IPS DF 6.9 (cell line): ENCODE data around the gene DPH6.

ENCODE experiments used
- DNase-seq: peaks from one replicate; pipeline ENCODE4 v3.0.0-alpha.2; 2013; ENCODE audit warnings: low read depth, low spot score
- H3K27ac ChIP-seq: one replicate; pipeline ENCODE4 v1.5.1; 2013; ENCODE audit warnings: low read length, control low read depth
- H3K27me3 ChIP-seq: 2 replicates; pipeline ENCODE4 v1.6.1; 2013; ENCODE audit warnings: mild to moderate bottlenecking, low read length; ENCODE audit not compliant: control insufficient read depth, insufficient read depth
- H3K36me3 ChIP-seq: 2 replicates; pipeline ENCODE4 v1.6.1; 2013; ENCODE audit warnings: low read length; ENCODE audit not compliant: control insufficient read depth, insufficient read depth
- H3K4me1 ChIP-seq: 2 replicates; pipeline ENCODE4 v1.6.1; 2013; ENCODE audit warnings: low read length; ENCODE audit not compliant: control insufficient read depth, insufficient read depth
- H3K4me3 ChIP-seq: 2 replicates; pipeline ENCODE4 v1.5.1; 2013; ENCODE audit warnings: mild to moderate bottlenecking, low read length
- H3K9me3 ChIP-seq: 2 replicates; pipeline ENCODE4 v1.6.1; 2013; ENCODE audit warnings: low read length, inconsistent platforms; ENCODE audit not compliant: control insufficient read depth, insufficient read depth
- WGBS: extraction: QIAGEN DNeasy Blood & Tissue Kit; methylation state at CpG from one replicate; pipeline ENCODE4 v1.1.7; 2013; ENCODE audit warnings: mixed read lengths, missing lambda C conversion rate; ENCODE audit not compliant: insufficient read length, insufficient coverage; 5-methylcytosine and 5-hydroxymethylcytosine counted together

Gene DPH6

DNA sequence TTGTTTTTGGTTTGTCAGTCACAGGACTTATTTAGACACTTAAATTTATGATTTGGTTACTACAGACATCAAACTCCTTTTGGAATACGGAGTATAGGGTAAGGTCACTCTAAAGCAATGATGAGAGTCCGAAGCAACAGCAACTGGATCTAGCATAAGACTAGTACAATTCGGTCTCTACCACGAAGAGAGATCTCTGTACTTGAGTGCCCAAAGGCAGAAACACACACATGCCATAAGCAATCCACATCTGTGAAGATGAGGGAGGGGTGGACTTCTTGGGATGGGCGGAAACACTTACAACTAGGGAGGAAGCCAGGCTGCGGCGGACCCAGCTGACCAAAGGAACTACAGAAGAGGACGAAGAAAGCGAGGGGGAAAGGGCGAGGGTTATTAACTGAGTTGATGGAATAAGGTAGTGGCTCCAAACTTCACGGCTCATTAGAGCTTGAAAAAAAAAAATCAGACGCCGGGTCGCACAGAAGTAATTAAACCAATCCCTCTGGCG is 595 bp downstream of the DPH6 start:
- no CpG with 5 or more reads among the region's 15 CpGs for WGBS
- Histone ChIP-seq H3K27ac (no peak overlapping the region), H3K4me3 (peak overlapping the region; percentile 77; the same call in 1 of the 2 replicates), H3K36me3 (no peaks in the 10 kb centered on the region), H3K27me3 (no peaks in the 10 kb centered on the region), H3K9me3 (no peaks in the 10 kb centered on the region), H3K4me1 (peaks cover 3% of the 10 kb centered on the region; the same call in 1 of the 2 replicates)
- DNase-seq = no peak

DNA sequence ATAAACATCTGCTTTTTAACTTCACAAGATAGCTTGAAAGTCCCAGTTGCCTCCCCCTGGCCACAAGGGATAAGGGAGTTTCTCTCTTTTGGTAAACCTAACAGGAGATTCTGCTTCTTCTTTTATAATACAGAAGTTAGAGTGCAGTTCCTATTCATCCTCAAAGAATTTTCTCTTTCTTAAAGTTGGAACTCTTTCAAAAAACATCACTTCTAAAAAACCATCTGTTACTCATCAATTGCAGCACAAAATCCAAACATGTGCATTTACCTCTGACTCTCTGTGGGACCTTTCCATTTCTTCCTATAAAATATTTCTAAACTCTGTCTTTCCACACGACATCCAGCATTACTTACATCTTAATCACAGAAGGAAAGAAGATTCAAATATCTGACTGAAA is 5.1 kb downstream of the DPH6 start:
- no peaks in the 10 kb centered on the region for H3K9me3 ChIP-seq
- H3K4me3 ChIP-seq = no peak overlapping the region
- H3K4me1 ChIP-seq = no peaks in the 10 kb centered on the region
- no peaks in the 10 kb centered on the region for H3K27me3 ChIP-seq
- no peak overlapping the region for H3K27ac ChIP-seq
- H3K36me3 ChIP-seq = no peaks in the 10 kb centered on the region
- DNase-seq = no peak
- WGBS = no CpG with 5 or more reads among the region's 1 CpG

DNA sequence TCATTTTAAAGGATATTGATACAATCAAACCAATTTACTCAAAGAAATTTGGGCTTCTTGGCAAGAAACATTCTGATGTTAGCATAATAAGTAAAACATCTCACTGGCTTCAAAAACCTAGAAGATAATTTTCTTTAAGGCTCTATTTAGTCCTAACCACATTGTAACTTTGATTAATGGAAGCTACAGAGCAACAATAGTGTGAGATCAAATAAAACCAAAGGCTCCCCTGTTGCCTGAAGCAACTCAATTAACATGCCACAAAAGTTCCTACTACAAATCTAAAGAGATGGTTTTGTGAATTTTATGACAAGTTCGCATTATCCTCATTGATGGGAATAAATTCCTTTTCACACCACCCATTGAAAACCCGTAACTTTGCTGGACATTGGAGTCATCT is 5.9 kb downstream of the DPH6 start:
- Histone ChIP-seq H3K27ac (no peak overlapping the region), H3K4me3 (no peak overlapping the region), H3K36me3 (no peaks in the 10 kb centered on the region), H3K27me3 (no peaks in the 10 kb centered on the region), H3K4me1 (no peaks in the 10 kb centered on the region), H3K9me3 (no peaks in the 10 kb centered on the region)
- no CpG with 5 or more reads among the region's 2 CpGs for WGBS
- no peak for DNase-seq

DNA sequence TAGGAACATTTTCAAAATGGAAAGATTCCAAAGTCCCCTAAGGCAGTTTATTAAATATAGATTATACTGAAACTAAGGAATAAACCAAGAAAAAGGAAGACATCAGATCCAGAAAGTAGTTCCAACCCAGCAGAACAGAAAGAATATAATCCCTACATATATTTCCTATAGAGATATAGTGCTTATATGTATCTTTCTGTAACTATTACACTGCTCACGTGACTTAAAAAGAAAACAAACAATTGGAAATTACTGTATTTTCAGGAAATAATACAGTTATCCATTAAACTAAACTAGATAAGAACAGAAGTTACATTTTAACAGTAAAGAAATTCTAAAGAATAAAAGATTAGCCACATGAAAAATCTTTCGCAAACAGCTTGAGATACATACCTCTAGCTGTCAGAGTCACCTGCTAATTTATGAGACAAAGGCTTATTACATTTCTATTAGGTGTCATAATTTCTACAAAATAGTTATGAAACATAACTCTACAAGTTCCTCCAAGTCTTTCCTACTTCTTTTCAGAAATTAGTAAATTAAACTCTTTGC is 10.5 kb downstream of the DPH6 start:
- H3K27ac ChIP-seq = no peak overlapping the region
- no peaks in the 10 kb centered on the region for H3K36me3 ChIP-seq
- no peaks in the 10 kb centered on the region for H3K27me3 ChIP-seq
- H3K9me3 ChIP-seq = no peaks in the 10 kb centered on the region
- no peak for DNase-seq
- no peak overlapping the region for H3K4me3 ChIP-seq
- H3K4me1 ChIP-seq = no peaks in the 10 kb centered on the region
- no CpG with 5 or more reads among the region's 2 CpGs for WGBS

DNA sequence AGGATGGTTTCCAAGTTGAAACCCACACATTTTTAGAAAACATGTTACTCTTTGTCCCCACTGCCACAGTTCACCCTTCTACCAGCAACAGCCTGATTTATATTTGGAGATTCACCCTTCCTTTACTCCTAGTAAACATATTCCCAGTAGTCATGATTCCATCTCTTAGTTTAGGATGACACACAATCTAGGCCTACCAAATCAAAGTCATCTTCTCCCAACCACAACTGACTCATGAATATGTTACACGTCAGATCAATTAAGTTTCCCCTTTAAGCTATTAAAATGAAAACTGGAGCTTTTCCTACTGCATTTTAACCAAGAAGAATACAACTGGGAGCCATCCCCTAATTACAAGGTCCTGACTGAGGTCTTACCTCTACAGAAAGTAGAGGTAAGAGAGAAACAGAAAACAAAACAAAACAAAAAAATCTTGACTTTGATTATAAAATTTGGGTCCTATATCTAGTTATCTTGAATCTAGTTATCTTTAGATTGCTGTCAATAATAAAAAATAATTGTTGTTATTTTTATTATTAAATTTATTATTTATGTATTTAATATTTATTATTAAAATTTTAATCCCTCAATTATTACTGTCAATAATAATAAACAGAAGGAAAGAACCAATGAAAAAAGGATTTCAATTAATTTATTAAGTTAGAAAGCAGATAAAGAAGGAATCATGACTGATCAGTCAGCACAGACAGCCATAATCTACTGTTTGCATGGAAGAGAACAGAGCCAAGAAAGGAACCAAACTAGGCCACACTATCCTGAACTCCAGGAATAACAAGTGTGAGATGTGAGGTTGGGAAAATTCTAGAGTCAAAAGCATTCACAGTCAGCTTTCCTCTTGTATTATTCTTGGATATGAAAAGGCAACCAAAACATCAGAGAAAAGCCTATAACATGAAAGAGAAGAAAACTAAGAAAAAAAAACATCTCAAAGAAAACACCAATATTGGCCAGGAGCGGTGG is 12.5 kb downstream of the DPH6 start:
- DNase-seq = no peak
- H3K9me3 ChIP-seq = no peaks in the 10 kb centered on the region
- H3K36me3 ChIP-seq = no peaks in the 10 kb centered on the region
- H3K27me3 ChIP-seq = no peaks in the 10 kb centered on the region
- no peak overlapping the region for H3K27ac ChIP-seq
- H3K4me1 ChIP-seq = no peaks in the 10 kb centered on the region
- whole genome bisulfite sequencing = no CpG with 5 or more reads among the region's 2 CpGs
- H3K4me3 ChIP-seq = no peak overlapping the region

DNA sequence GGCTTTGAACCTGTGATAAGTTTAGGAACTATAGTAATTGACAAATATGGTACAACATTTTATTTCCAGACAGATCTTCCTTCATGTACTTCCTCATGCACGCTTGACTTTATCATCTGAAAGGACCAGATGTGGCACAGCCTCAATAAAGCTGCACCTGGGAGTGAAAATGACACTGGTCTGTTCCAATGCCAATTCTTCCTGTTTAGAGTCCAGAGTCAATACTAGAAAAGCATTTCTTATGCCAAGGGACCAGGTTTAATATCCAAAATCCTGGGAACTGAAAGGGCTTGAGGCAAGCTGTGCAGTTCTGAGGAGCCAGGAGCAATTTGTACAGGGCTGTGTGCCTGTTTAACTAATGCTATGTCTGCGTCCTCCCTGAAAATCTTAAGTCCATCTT is 15.3 kb downstream of the DPH6 start:
- H3K27me3 ChIP-seq = no peaks in the 10 kb centered on the region

DNA sequence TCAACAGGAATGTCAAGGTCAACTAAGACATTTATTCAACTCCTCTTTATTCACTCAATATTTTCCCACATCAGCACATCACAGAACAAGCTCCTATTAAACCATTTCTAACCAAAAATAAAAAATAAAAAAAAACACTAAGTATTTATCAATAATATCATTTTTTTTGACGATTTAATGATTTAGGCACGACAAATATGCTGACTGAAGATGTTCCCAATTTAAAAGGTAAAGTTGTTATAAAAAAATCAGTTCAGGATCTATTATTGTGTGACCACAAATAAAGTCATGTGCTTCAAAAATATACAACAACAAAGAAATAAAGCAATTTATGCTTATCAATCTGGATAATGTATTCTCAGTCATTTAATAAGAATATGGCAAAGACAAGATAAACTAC is 16.2 kb downstream of the DPH6 start:
- no peak for DNase-seq
- 100% methylated on average over 2 of the region's 2 CpGs for WGBS
- H3K9me3 ChIP-seq = no peaks in the 10 kb centered on the region
- no peaks in the 10 kb centered on the region for H3K36me3 ChIP-seq
- no peak overlapping the region for H3K27ac ChIP-seq
- no peaks in the 10 kb centered on the region for H3K27me3 ChIP-seq
- H3K4me1 ChIP-seq = no peaks in the 10 kb centered on the region
- H3K4me3 ChIP-seq = no peak overlapping the region

More for the DNA sequence above, 15.3 kb downstream of the DPH6 start:
- WGBS = no CpG with 5 or more reads among the region's 2 CpGs
- Histone ChIP-seq H3K4me3 (no peak overlapping the region), H3K9me3 (no peaks in the 10 kb centered on the region), H3K4me1 (no peaks in the 10 kb centered on the region), H3K36me3 (no peaks in the 10 kb centered on the region), H3K27ac (no peak overlapping the region)
- no peak for DNase-seq

DNA sequence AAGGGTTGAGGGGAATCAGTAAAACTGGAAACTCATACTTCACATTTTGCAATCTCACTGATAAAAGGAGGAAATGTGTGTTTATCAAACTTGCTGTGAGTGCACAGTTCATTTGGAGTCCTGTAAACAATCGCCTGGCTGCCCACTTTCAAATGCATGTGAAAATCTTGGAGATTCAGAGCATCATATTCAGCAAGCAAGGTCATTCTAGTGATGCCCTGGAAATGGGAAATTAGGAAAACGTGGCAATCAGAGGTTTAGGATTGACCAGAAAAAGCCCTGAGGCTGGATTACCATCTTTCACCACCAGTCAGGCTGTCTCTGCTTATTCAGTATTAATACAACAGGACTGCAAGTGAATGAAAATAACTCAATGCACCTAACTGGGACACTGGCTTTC is 23.9 kb downstream of the DPH6 start:
- no peak for DNase-seq
- Histone ChIP-seq H3K36me3 (no peaks in the 10 kb centered on the region), H3K4me3 (no peak overlapping the region), H3K4me1 (no peaks in the 10 kb centered on the region; the same call in 1 of the 2 replicates), H3K27ac (no peak overlapping the region), H3K9me3 (no peaks in the 10 kb centered on the region), H3K27me3 (no peaks in the 10 kb centered on the region)
- WGBS = no CpG with 5 or more reads among the region's 2 CpGs

DNA sequence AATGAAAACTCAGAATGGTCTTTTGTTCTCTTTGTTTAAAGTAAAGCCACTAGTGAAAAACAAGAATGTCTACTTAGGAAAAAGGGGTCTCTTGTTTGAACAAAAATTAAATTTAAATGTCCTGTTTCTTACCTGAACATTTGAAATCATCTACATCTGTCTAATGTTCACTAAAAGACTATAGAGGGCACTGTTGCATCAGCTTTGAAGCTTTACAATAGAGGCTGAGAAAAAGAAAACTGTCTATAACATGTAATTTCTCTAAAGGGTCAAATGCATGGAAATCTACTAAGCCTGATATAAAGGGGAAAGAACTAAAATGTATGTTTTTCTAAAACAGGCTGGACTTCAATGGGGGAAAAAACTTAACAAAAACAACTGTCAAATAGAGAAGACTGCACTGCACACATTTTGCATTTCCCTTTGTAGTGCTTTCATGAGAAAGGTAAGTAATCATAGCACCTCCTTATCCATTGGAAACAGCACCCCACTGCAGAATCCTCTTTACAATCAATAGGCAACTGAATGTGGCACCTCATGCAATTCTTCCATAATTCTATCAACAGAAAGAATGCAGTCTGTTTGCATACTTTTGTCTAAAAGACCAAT is 26.3 kb downstream of the DPH6 start:
- H3K36me3 ChIP-seq = no peaks in the 10 kb centered on the region
- H3K9me3 ChIP-seq = no peaks in the 10 kb centered on the region
- no peaks in the 10 kb centered on the region for H3K27me3 ChIP-seq
- no peaks in the 10 kb centered on the region; the same call in 1 of the 2 replicates for H3K4me1 ChIP-seq
- H3K27ac ChIP-seq = no peak overlapping the region
- no peak overlapping the region for H3K4me3 ChIP-seq
- no peak for DNase-seq

DNA sequence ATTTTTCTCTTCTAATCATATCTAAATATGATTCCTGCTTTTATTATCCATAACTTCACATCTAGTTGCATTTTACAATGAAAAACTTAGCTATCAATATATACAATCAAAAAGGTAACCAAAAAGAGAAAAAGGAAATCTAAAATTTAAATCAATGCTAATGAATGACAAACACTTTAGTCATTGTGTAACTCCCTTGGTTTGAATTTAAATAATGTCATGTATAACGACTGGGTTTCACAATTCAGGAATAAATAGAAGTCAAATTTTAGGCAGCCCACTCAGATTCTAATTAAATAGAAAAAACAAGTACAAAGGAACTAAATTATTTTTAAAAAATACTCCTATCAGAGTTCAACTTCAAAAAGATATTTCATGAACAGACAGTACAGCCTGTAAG is 26.9 kb downstream of the DPH6 start:
- H3K4me3 ChIP-seq = no peak overlapping the region
- no peak overlapping the region for H3K27ac ChIP-seq
- no peaks in the 10 kb centered on the region for H3K27me3 ChIP-seq
- no peaks in the 10 kb centered on the region for H3K9me3 ChIP-seq
- no peaks in the 10 kb centered on the region; the same call in 1 of the 2 replicates for H3K4me1 ChIP-seq
- no peaks in the 10 kb centered on the region for H3K36me3 ChIP-seq
- DNase-seq = no peak
- WGBS = no CpG with 5 or more reads among the region's 1 CpG
